Retinal pigment epithelial cell (primary cell): Measurements from ENCODE around the gene PLCB4.

Source experiments
- DNase-seq: peaks from one replicate; pipeline ENCODE4 v3.0.0-alpha.2; 2010; ENCODE audit warnings: low read depth
- H3K4me3 ChIP-seq: 2 replicates; pipeline ENCODE4 v1.5.1; 2011; ENCODE audit warnings: mild to moderate bottlenecking, low read length, control low read depth, moderate library complexity
- TF ChIP-seq, protein P1 (sequence below): conservative IDR thresholded peaks from 2 replicates; pipeline ENCODE4 v1.5.1; 2011; ENCODE audit warnings: low read depth, low read length, control low read depth, inconsistent platforms

Gene PLCB4

DNA sequence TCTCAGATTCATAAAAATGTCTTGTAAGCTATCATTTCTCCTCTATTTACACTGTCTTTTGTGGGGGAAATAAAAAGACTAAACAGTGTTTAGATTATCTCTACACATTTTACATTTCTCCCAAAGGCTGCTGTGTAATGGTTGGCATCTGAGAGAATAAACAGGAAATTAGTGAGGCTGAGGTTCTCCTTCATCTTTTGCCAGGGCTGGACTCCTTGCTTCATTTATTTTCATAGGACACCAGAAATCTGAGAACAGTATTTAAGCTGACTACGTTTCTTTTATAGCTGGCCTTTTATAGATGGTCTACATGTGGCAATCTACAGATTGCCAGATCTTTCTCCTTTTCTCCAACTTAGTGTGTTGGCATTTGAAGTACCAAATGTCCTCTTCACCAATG, 41.5 kb downstream of the PLCB4 start:
- TF ChIP-seq, protein P1, sequence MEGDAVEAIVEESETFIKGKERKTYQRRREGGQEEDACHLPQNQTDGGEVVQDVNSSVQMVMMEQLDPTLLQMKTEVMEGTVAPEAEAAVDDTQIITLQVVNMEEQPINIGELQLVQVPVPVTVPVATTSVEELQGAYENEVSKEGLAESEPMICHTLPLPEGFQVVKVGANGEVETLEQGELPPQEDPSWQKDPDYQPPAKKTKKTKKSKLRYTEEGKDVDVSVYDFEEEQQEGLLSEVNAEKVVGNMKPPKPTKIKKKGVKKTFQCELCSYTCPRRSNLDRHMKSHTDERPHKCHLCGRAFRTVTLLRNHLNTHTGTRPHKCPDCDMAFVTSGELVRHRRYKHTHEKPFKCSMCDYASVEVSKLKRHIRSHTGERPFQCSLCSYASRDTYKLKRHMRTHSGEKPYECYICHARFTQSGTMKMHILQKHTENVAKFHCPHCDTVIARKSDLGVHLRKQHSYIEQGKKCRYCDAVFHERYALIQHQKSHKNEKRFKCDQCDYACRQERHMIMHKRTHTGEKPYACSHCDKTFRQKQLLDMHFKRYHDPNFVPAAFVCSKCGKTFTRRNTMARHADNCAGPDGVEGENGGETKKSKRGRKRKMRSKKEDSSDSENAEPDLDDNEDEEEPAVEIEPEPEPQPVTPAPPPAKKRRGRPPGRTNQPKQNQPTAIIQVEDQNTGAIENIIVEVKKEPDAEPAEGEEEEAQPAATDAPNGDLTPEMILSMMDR = no peak
- H3K4me3 ChIP-seq = no peak overlapping the region
- DNase-seq = no peak

DNA sequence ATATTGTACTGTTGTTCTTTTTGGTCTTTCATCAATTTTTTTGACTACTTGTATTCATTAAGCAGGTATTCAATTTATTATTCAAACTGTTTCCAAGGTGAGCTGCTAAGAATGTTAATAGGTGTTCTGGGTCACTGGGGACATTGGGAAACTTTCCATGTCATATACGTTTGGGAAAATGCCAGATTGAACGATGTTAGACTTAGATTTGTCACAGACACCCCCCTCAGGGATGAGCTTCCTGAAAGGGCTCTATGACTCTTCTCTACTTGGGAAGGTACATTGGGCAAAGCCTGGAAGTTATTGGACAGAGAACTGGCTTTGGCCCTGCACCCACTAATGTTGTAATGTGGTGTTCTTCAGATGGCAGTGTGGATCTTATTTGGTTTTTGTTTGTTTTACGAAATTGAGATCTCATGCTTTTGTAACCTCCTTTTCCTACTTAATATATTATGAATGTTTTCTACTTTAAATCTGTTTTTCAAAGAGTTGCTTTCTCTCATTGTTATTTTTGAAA, 42.1 kb downstream of the PLCB4 start:
- no peak overlapping the region for H3K4me3 ChIP-seq
- no peak for DNase-seq
- TF ChIP-seq, protein P1 = no peak

DNA sequence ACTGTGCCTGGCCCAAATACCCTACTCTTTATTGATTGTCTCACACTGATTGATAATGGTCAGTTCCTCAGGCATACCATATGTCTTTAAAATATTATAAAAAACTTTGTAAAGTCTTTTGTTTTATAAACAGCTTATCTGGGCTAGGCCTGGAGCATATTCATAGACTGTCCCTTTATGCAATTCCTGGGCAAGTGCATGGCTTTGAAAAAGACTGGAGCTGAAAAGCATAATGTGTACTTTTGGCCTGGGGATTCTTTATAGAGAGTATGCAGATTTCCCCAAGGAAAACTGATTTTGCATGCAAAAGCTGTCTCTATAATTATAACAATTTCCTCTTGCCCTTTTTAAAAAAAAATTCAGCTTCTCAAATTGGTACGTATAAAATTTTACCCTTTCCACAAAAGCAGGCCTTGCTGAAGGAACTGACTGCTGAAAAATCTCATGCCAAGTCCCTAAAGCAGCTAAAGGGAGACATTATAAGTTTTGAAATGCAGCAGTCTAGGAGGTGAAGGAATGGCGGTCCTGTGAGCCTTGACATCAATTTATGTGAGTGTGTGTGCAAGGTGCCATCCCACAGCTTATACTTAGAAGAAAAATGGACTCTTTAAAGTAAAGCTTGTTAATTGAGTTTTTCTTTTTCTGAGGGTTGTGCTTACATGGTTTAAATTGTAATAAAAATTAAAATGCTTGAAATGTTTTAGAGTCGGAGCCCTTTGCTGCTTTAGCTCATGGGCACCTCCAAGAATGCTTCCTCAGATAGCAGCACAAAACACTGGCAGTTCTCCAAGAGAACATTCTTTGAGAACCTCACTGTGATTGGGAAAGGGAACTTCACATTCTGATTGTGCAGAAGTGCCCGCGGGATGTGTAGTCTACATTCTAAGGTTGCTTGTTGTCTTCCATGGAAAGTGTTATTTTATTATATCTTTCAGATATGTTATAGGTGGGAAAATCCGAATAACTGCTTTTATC, 43.9 kb downstream of the PLCB4 start:
- peak; percentile 69 for DNase-seq
- TF ChIP-seq, protein P1 = no peak
- H3K4me3 ChIP-seq = no peak overlapping the region

DNA sequence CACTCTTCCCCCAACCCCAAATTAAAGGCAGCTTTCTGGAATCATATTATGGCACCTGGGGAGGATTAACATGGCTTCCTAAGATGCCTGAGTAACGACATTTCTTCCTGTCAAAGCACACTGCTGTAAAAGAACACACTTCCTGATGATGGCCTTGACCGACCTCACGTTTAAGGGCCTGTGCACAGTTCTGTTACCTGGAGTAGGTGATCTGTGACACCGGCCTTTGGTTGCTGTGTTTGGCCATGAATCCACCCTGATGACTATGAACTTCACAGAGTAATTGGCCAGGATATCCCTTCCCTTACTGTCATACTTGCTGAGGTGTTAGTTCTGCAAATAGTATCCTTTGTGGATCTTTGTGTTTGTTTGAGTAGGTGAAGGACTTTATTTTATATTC, 45.8 kb downstream of the PLCB4 start:
- H3K4me3 ChIP-seq = no peak overlapping the region
- no peak for DNase-seq
- TF ChIP-seq, protein P1 = no peak

DNA sequence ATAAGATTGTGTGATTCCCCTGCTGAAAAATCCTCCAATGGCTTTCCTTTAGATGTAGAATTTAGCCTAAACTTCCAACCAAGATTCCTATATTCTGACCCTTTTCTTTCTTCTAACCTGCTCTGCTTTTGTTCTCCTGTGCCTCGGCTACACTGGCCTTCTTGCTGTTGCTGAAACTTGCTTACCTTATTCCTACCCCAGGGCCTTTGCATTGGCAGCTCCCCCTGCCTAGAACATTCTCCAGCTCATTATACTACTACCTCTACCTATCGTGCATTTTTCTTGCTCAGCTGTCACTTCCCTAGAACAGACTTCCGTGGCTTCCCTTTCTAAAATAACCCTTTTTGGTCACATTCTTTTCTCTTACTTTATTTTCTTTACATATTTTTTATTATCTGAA, 48.7 kb downstream of the PLCB4 start:
- TF ChIP-seq, protein P1 = no peak
- DNase-seq = no peak
- no peak overlapping the region for H3K4me3 ChIP-seq

DNA sequence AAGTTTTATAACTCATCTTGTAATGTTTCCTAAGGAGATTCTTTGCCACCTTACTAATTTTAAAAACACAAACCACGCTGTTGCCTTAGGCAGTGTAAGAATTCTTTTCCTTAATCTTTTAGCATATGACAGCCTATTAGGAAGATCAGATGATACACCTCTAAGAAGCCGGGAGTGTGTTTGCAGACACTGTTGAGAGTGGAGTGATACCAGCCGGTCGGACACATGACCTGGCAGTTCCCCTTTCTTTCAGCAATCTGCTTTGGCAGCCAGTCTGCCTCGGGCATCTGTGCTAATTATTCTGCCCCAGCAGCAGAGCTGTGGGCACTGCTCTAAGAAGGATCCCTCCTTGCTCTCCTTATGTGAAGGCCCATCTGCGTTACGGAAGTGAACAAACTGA, 50.9 kb downstream of the PLCB4 start:
- DNase-seq = peak; percentile 55

More for the DNA sequence above, 50.9 kb downstream of the PLCB4 start:
- TF ChIP-seq, protein P1 = no peak
- no peak overlapping the region for H3K4me3 ChIP-seq
